ENCODE measurements around the gene RANBP3. TPM values are rescaled to one million over a fixed set of nuclear protein-coding genes. Genes with fewer than 3 reads are reported as not detected.

The RANBP3 gene
- total RNA-seq, 3 donors from 2014 or later (not counting 1 experiment from before 2014, with no cell fraction given), result 73.9 to 95.2 (median 89.7) TPM

DNA sequence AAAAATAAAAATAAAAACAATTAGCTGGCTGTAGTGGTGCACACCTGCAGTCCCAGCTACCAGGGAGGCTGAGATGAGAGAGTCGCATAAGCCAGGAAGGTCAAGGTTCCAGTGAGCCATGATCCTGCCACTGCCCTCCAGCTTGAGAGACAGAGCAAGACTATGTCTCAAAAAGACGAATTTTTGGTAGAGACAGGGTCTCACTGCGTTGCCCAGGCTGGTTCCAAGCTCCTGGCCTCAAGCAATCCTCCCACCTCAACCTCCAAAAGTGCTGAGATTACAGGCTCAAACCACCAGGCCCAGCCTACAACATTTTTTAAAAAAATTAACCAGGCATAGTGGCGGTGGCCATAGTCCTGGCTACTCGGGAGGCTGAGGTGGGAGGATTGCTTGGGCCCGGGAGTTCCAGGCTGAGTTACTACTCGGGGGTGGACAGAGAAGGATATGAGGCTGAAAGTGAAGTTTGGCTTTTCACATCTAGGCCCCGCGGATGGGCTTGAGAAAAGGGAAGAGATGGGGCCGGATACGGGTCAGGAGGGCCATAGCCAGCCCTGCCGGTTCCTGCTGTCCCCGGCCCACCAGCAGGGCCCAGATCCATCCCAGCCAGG is 84.5 kb downstream of the RANBP3 start:
- ATAC-seq, result no peak

DNA sequence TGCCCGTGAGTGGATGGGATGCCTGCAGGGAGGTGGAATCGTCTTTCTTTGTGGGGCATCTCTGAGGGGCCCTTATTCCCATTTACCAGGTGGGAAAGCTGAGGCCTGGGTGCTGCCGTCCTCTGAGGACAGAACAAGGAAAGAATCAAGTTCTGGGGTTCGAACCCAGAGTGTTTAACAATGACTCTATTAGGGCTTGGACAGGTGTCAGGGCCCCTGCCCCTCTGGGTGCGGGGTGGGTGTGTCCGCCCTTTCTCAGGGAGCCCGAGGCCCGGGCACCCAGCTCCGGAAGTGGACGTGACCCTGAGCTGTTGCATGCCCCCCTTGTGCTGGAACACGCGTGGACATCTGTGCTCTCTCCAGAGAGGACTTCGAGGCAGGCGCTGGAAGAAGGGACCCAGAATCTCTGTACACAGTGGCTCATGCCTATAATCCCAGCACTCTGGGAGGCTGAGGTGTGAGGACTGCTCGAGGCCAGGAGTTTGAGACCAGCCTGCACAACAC is 85.1 kb downstream of the RANBP3 start:
- 75% methylated on average over 15 of the region's 15 CpGs for WGBS (ENCODE audit: insufficient coverage)
- no peak for ATAC-seq
- peaks cover 0 to 3% of the 10 kb centered on the region in 2 donors for H3K27me3 Mint-ChIP-seq (ENCODE audit: low read depth in 2 of 2)
- Histone ChIP-seq H3K9me3 (ENCODE audit: control insufficient read depth, insufficient read depth, low read length) (no peaks in the 10 kb centered on the region), H3K27me3 (ENCODE audit: control insufficient read depth, insufficient read depth, low read length) (no peaks in the 10 kb centered on the region), H3K4me3 (ENCODE audit: low read length) (no peak overlapping the region), H3K36me3 (ENCODE audit: control insufficient read depth, insufficient read depth, low read length) (peaks cover 24% of the 10 kb centered on the region), H3K4me1 (ENCODE audit: control insufficient read depth, insufficient read depth, low read length) (no peaks in the 10 kb centered on the region), H3K27ac (ENCODE audit: low read length) (no peak overlapping the region)
- no peaks in the 10 kb centered on the region for H3K36me3 Mint-ChIP-seq
- peaks cover 0 to 7% of the 10 kb centered on the region in 2 donors for H3K4me1 Mint-ChIP-seq
- intact Hi-C loops (cut with micrococcal nuclease), result loop anchor here (2.0 kb wide), 1 partner anchor 88 kb away; the partner anchor contains the start of gene NRTN
- TF ChIP-seq, protein P1, sequence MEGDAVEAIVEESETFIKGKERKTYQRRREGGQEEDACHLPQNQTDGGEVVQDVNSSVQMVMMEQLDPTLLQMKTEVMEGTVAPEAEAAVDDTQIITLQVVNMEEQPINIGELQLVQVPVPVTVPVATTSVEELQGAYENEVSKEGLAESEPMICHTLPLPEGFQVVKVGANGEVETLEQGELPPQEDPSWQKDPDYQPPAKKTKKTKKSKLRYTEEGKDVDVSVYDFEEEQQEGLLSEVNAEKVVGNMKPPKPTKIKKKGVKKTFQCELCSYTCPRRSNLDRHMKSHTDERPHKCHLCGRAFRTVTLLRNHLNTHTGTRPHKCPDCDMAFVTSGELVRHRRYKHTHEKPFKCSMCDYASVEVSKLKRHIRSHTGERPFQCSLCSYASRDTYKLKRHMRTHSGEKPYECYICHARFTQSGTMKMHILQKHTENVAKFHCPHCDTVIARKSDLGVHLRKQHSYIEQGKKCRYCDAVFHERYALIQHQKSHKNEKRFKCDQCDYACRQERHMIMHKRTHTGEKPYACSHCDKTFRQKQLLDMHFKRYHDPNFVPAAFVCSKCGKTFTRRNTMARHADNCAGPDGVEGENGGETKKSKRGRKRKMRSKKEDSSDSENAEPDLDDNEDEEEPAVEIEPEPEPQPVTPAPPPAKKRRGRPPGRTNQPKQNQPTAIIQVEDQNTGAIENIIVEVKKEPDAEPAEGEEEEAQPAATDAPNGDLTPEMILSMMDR (IDR thresholded peaks at IDR 0.05), result peak; percentile 14
- no peak overlapping the region for H3K27ac Mint-ChIP-seq
- H3K9me3 Mint-ChIP-seq, result no peaks in the 10 kb centered on the region
- no peak overlapping the region for H3K4me3 Mint-ChIP-seq
- DNase-seq, result peak in 1 of 2 donors; percentile 4

More for the DNA sequence above, 84.5 kb downstream of the RANBP3 start:
- Mint-ChIP-seq H3K27me3 (ENCODE audit: low read depth in 2 of 2) (peaks cover 0 to 3% of the 10 kb centered on the region in 2 donors), H3K27ac (no peak overlapping the region), H3K4me3 (no peak overlapping the region), H3K4me1 (peaks cover 0 to 7% of the 10 kb centered on the region in 2 donors), H3K9me3 (no peaks in the 10 kb centered on the region), H3K36me3 (no peaks in the 10 kb centered on the region)
- intact Hi-C loops (cut with micrococcal nuclease), result loop anchor here (2.0 kb wide), 1 partner anchor 89 kb away; the partner anchor contains the start of gene NRTN
- peaks cover 24% of the 10 kb centered on the region for H3K36me3 ChIP-seq (ENCODE audit: control insufficient read depth, insufficient read depth, low read length)
- H3K27me3 ChIP-seq (ENCODE audit: control insufficient read depth, insufficient read depth, low read length), result no peaks in the 10 kb centered on the region
- peak in 1 of 2 donors; percentile 2 for DNase-seq
- H3K4me1 ChIP-seq (ENCODE audit: control insufficient read depth, insufficient read depth, low read length), result no peaks in the 10 kb centered on the region
- H3K9me3 ChIP-seq (ENCODE audit: control insufficient read depth, insufficient read depth, low read length), result no peaks in the 10 kb centered on the region
- H3K27ac ChIP-seq (ENCODE audit: low read length), result no peak overlapping the region
- H3K4me3 ChIP-seq (ENCODE audit: low read length), result no peak overlapping the region
- TF ChIP-seq, protein P1 (IDR thresholded peaks at IDR 0.05), result no peak
- 82% methylated on average over 13 of the region's 13 CpGs for WGBS (ENCODE audit: insufficient coverage)

DNA sequence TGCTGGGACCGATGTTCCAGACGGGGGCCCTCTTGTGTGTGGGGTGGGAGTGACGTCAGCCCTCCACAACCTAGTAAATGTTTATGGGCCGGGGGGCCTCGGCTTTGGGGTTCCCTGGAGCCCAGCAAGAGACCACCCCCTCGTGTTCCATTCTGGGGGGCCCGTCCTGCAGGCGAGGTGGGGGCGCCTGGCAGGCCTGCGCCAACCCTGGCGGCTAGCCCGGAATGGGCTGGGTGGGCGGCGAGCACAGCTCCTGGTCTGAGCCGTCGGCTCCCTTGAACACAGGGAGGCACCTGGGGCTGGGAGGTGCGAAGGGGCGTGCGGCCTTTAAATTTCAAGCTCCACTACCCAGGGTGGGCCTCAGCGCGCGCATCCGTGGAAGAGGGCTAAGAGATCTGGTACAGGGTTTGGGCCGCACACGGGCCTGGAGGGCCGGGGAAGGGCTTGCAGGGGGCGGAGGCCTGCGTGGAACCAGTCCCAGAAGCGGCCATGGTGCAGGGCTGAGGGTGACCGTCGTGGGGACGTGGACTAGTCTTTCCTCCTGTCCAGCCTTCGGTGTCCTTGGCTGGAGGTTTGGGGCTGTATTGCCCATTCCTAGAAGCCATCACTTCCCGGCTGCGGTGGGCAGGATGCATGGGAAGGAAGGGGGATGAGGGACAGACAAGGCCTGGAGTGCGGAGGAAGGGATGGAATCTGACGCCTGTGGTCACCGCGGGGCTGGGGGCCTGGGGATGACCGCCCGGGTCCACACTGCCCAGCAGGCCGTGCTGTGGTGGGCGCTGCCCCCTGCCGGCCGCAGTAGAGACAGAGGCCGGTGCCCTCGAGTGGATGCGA is 85.8 kb downstream of the RANBP3 start:
- TF ChIP-seq, protein P1 (IDR thresholded peaks at IDR 0.05), result peak; percentile 52
- DNase-seq, result peak in 1 of 2 donors; percentile 39
- intact Hi-C loops (cut with micrococcal nuclease), result loop anchor here (2.0 kb wide), 1 partner anchor 87 kb away; the partner anchor contains the start of gene NRTN

More for the DNA sequence above, 85.8 kb downstream of the RANBP3 start:
- Histone ChIP-seq H3K27ac (ENCODE audit: low read length) (no peak overlapping the region), H3K36me3 (ENCODE audit: control insufficient read depth, insufficient read depth, low read length) (peaks cover 24% of the 10 kb centered on the region), H3K4me1 (ENCODE audit: control insufficient read depth, insufficient read depth, low read length) (no peaks in the 10 kb centered on the region), H3K4me3 (ENCODE audit: low read length) (no peak overlapping the region), H3K9me3 (ENCODE audit: control insufficient read depth, insufficient read depth, low read length) (no peaks in the 10 kb centered on the region), H3K27me3 (ENCODE audit: control insufficient read depth, insufficient read depth, low read length) (no peaks in the 10 kb centered on the region)
- Mint-ChIP-seq H3K9me3 (no peaks in the 10 kb centered on the region), H3K4me1 (peaks cover 0 to 7% of the 10 kb centered on the region in 2 donors), H3K27me3 (ENCODE audit: low read depth in 2 of 2) (peaks cover 0 to 3% of the 10 kb centered on the region in 2 donors), H3K4me3 (no peak overlapping the region), H3K27ac (peak overlapping the region in 1 of 2 donors; percentile 58), H3K36me3 (no peaks in the 10 kb centered on the region)
- 18% methylated on average over 47 of the region's 48 CpGs for WGBS (ENCODE audit: insufficient coverage)
- peak; percentile 23 to 76 (median 67) for ATAC-seq

All from natural killer cell (primary cell).